Activated naive CD8-positive, alpha-beta T cell treated with anti-CD3 and anti-CD28 coated beads, Interleukin-2, amount 10 ng/mL, durations not matched to agents 7 days and 5 days (primary cell): ENCODE results near the gene DRD5. TPM values are rescaled to one million over a fixed set of nuclear protein-coding genes. Genes with fewer than 3 reads are reported as not detected.

ENCODE experiments used
- ATAC-seq: fragments of 150-1000 bp; cut with Tn5 transposase; one replicate; pipeline ENCODE4 v1.10.0; 2021; ENCODE audit warnings: low read depth, moderate library complexity
- POLR2A ChIA-PET: fragments of 350-600 bp; sonication (Branson Sonifier 250); formaldehyde crosslinking; loops from one replicate; lab custom pipeline; 2021; ENCODE audit warnings: antibody characterized with exemption; lab: Charles Lee
- DNase-seq: peaks from one replicate; pipeline ENCODE4 v3.0.0; 2021
- H3K27ac Mint-ChIP-seq: one replicate; pipeline ENCODE4 v1.8.0; 2022; ENCODE audit warnings: mild to moderate bottlenecking, mixed read lengths
- H3K27me3 Mint-ChIP-seq: one replicate; pipeline ENCODE4 v1.8.0; 2022; ENCODE audit warnings: mild to moderate bottlenecking, moderate library complexity, mixed read lengths
- H3K36me3 Mint-ChIP-seq: one replicate; pipeline ENCODE4 v1.8.0; 2021; ENCODE audit warnings: mild to moderate bottlenecking, mixed read lengths
- H3K4me1 Mint-ChIP-seq: one replicate; pipeline ENCODE4 v1.8.0; 2021; ENCODE audit warnings: mixed read lengths
- H3K4me3 Mint-ChIP-seq: one replicate; pipeline ENCODE4 v1.8.0; 2022; ENCODE audit warnings: mild to moderate bottlenecking, moderate library complexity, mixed read lengths
- H3K9me3 Mint-ChIP-seq: one replicate; pipeline ENCODE4 v1.8.0; 2021; ENCODE audit warnings: mixed read lengths
- total RNA-seq, 2 experiments: library from RNA; stranded (reverse); gene quantifications; one replicate each; pipeline ENCODE4 v1.2.3, GENCODE V29; 2021

The DRD5 gene
- total RNA-seq, 2 experiments from 2014 or later, result not detected

GRCh38 chr4:9833421-9833820 is 52.0 kb downstream of the DRD5 start:
- Mint-ChIP-seq H3K4me3 (no peak overlapping the region), H3K9me3 (no peaks in the 10 kb centered on the region), H3K27ac (no peak overlapping the region), H3K36me3 (no peaks in the 10 kb centered on the region), H3K27me3 (peaks cover 24% of the 10 kb centered on the region), H3K4me1 (no peaks in the 10 kb centered on the region)
- no peak for DNase-seq
- no peak for ATAC-seq
- POLR2A ChIA-PET, result no interaction called here

Other genes with a start within 250 kb of the DRD5 start
- 1 to 10 TPM in 1 of 2 experiments, under 1 TPM in 1; 0.77 to 1.6 TPM for gene SLC2A9, start 239.9 kb downstream of the DRD5 start, total RNA-seq